Esophagus muscularis mucosa (tissue), 4 donors: Measurements from ENCODE around the gene LIME1. TPM values are rescaled to one million over a fixed set of nuclear protein-coding genes. Genes with fewer than 3 reads are reported as not detected.

ENCODE experiments used
- DNase-seq: peaks from one replicate; pipeline ENCODE4 v3.0.0-alpha.2; 2017; ENCODE audit errors: extremely low spot score
- H3K27ac ChIP-seq, 4 donors: fragments of 200-600 bp; sonication (generic); replicated peaks in 1 of 4; 1 replicate in 3 of 4; 2 replicates in 1 of 4; pipeline ENCODE4 v1.5.1; 2016 to 2019; ENCODE audit warnings: mild to moderate bottlenecking in 1 of 4
- H3K27me3 ChIP-seq, 4 donors: fragments of 200-600 bp; sonication (generic); one replicate each; pipeline versions ENCODE4 v1.5.1 to v1.6.0; 2016 to 2019
- H3K36me3 ChIP-seq, 4 donors: fragments of 200-600 bp; sonication (generic); one replicate each; pipeline ENCODE4 v1.5.1; 2016 to 2019
- H3K4me1 ChIP-seq, 4 donors: fragments of 200-600 bp; sonication (generic); one replicate each; pipeline ENCODE4 v1.5.1; 2016 to 2019
- H3K4me3 ChIP-seq, 4 donors: fragments of 200-600 bp; sonication (generic); 1 replicate in 2 of 4; 2 replicates in 2 of 4; pipeline ENCODE4 v1.5.1; 2016 to 2019; ENCODE audit warnings: mild to moderate bottlenecking in 4 of 4, moderate library complexity in 1 of 4
- H3K9me3 ChIP-seq, 4 donors: fragments of 200-600 bp; sonication (generic); 1 replicate in 3 of 4; 2 replicates in 1 of 4; pipeline ENCODE4 v1.5.1; 2016 to 2019
- EP300 ChIP-seq: sonication (generic); formaldehyde crosslinking; IDR thresholded peaks from one replicate; pipeline ENCODE4 v1.6.1; 2017; ENCODE audit warnings: antibody characterized with exemption
- POLR2A ChIP-seq: fragments of 450-650 bp; IDR thresholded peaks from one replicate; pipeline ENCODE4 v1.6.1; 2017; ENCODE audit warnings: antibody characterized with exemption, moderate library complexity, mild to moderate bottlenecking, low read depth
- POLR2AphosphoS5 ChIP-seq, 2 donors: sonication (generic); formaldehyde crosslinking; IDR thresholded peaks; one replicate each; pipeline ENCODE4 v1.6.1; 2017; ENCODE audit warnings: antibody characterized with exemption in 2 of 2
- WGBS: methylation state at CpG from one replicate; pipeline ENCODE4 v1.1.5; 2018; 5-methylcytosine and 5-hydroxymethylcytosine counted together
- intact Hi-C: fragments of 100-400 bp; cut with DNase I; formaldehyde crosslinking; loops from one replicate; pipeline ENCODE4 v1.15.1; 2023
- total RNA-seq, 4 donors: library from RNA; depleted of rRNA; stranded (reverse); fragments of >200 nt; gene quantifications; one replicate each; pipeline versions ENCODE4 v1.1.0 to v1.2.1, GENCODE V29; 2016
- TF ChIP-seq, protein P1 (sequence below), 3 experiments: fragments of 200-600 bp in 2 of 3; fragments of 450-650 bp in 1 of 3; sonication (generic) in 2 of 3; IDR thresholded peaks; one replicate each; pipeline ENCODE4 v1.5.1; 2017 to 2019; ENCODE audit warnings: antibody characterized with exemption in 3 of 3, mild to moderate bottlenecking in 2 of 3, moderate library complexity in 1 of 3

LIME1 gene
- total RNA-seq, 4 donors from 2014 or later: 9.4 to 15.4 (median 10.9) TPM

DNA sequence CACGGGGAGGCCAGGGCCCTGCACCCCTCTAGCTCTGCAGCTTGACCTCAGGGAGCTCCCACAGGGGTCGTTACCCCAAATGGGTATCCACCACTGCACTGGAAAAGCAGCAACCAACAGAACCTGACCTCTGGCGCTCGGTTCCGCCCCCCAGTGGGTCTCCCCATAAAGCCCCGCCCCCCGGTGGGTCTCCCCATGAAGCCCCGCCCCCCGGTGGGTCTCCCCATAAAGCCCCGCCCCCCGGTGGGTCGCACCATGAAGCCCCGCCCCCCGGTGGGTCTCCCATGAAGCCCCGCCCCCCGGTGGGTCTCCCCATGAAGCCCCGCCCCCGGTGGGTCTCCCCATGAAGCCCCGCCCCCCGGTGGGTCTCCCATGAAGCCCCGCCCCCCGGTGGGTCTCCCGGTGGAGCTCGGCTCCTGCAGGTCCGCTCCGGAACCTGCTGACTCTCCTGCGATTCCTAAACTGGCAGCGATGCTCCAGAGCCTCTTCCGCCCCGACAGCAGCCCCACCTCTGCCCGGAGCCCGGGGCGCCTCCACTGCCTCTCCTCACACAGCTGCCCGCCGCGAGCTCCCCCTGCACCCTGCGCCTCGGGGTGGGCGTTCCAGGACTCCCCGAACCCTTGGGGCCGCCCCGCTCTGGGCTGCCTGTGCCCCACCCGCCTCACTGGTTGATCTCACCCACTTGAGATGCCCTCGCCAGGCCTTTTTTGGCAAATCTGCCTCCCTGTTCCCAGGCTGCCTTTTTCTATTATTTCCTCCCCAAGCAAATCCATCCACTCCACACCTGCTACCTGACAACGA is 15.2 kb downstream of the LIME1 start:
- WGBS: 92% methylated on average over 14 of the region's 45 CpGs
- intact Hi-C loops: no loop called here
- DNase-seq: no peak
- TF ChIP-seq, protein P1, sequence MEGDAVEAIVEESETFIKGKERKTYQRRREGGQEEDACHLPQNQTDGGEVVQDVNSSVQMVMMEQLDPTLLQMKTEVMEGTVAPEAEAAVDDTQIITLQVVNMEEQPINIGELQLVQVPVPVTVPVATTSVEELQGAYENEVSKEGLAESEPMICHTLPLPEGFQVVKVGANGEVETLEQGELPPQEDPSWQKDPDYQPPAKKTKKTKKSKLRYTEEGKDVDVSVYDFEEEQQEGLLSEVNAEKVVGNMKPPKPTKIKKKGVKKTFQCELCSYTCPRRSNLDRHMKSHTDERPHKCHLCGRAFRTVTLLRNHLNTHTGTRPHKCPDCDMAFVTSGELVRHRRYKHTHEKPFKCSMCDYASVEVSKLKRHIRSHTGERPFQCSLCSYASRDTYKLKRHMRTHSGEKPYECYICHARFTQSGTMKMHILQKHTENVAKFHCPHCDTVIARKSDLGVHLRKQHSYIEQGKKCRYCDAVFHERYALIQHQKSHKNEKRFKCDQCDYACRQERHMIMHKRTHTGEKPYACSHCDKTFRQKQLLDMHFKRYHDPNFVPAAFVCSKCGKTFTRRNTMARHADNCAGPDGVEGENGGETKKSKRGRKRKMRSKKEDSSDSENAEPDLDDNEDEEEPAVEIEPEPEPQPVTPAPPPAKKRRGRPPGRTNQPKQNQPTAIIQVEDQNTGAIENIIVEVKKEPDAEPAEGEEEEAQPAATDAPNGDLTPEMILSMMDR (IDR thresholded peaks at IDR 0.05): no peak
- TF ChIP-seq EP300 (no peak), POLR2A (no peak), POLR2AphosphoS5 (IDR thresholded peaks at IDR 0.05) (no peak)
- Histone ChIP-seq H3K27ac (no peak overlapping the region), H3K27me3 (no peaks in the 10 kb centered on the region), H3K9me3 (no peaks in the 10 kb centered on the region), H3K4me3 (no peak overlapping the region), H3K36me3 (peaks cover 0 to 64% (median 20%) of the 10 kb centered on the region in 4 donors), H3K4me1 (peaks cover 0 to 3% (median 0%) of the 10 kb centered on the region in 4 donors)

DNA sequence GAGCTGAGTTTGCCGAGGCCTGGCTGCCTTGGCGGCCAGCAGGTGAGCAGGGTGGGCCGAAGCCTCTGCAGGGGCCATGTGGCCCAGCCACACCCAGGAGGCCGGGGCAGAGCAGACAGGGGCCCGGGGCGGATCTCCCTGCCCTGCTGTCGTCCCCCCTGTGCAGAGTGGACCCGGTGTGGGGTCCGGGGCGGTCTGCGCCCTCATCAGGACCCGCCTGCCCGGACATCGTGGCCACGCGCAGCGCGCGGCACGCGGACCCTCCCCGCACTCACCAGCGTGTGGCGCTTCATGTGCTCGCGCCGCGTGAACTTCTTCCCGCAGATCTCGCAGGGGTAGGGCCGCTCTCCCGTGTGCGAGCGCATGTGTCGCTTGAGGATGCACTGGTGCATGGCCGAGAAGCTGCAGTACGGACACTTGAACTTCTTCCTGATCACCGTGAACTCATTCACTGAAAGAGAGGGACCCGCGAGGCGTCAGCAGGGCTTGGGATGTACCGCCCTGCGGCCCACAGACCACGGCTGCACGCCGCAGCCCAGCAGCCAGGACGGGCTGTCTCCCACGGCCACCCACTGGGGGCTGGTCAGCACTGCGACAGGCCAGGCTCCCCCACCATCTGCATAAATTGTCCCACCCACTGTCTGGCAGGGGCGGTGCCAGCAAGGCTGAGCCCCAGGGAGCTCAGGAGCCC is 16.1 kb downstream of the LIME1 start:
- Histone ChIP-seq H3K9me3 (no peaks in the 10 kb centered on the region), H3K27ac (no peak overlapping the region), H3K4me1 (peaks cover 0 to 3% (median 0%) of the 10 kb centered on the region in 4 donors), H3K4me3 (no peak overlapping the region), H3K36me3 (peaks cover 0 to 63% (median 16%) of the 10 kb centered on the region in 4 donors), H3K27me3 (no peaks in the 10 kb centered on the region)
- TF ChIP-seq, protein P1 (IDR thresholded peaks at IDR 0.05): no peak
- no peak for TF ChIP-seq POLR2AphosphoS5 (IDR thresholded peaks at IDR 0.05)
- TF ChIP-seq EP300: no peak
- TF ChIP-seq POLR2A: no peak
- intact Hi-C loops: no loop called here
- DNase-seq: no peak
- 91% methylated on average over 44 of the region's 50 CpGs for WGBS

DNA sequence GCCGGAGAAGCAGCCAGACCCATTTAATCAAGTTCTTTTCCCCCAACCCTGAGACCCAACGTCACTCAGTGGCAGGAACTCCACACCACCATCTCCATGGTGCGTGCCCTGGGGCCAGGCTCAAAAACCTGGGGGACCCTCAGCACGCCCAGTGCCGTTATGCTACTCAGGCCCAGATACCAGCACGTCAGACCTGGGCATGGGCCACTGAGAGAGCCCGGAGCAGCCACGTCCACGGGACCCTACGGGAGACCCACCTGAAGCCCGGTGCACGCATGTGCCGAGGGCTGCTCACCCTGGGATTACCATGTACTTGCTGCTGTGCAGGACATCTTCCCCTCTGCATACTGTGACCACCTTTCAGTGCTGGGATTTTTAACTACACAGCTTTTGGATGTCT is 16.9 kb downstream of the LIME1 start:
- WGBS: 86% methylated on average over 7 of the region's 13 CpGs
- no peaks in the 10 kb centered on the region for H3K4me1 ChIP-seq
- no peaks in the 10 kb centered on the region for H3K27me3 ChIP-seq
- H3K9me3 ChIP-seq: no peaks in the 10 kb centered on the region
- intact Hi-C loops: no loop called here
- TF ChIP-seq, protein P1 (IDR thresholded peaks at IDR 0.05): no peak
- TF ChIP-seq EP300 (no peak), POLR2A (no peak), POLR2AphosphoS5 (IDR thresholded peaks at IDR 0.05) (no peak)
- no peak overlapping the region for H3K27ac ChIP-seq
- H3K36me3 ChIP-seq: peaks cover 0 to 56% (median 11%) of the 10 kb centered on the region in 4 donors
- no peak for DNase-seq
- no peak overlapping the region for H3K4me3 ChIP-seq

DNA sequence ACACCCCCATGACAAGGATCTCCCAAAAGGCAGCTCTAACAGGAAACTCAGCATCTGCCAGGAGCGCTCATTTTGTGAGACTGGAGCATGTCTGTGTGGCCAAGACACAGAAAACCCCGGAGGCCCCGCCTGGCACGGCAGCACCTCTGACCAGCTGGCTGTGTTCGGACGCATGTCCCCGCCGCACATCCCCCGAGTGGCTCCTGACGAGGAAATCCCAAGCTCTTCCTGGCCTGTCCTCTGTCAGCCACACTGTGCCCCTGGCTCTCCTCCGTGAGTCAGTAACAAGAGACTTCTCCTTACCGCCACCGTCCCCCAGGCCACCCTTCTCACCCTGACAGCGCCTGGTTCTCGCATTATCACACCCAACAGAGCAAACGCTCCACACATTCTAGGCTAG is 17.5 kb downstream of the LIME1 start:
- WGBS: 85% methylated on average over 16 of the region's 16 CpGs
- H3K4me3 ChIP-seq: no peak overlapping the region
- DNase-seq: no peak
- H3K9me3 ChIP-seq: no peaks in the 10 kb centered on the region
- intact Hi-C loops: no loop called here
- no peak overlapping the region for H3K27ac ChIP-seq
- no peaks in the 10 kb centered on the region for H3K4me1 ChIP-seq
- H3K27me3 ChIP-seq: no peaks in the 10 kb centered on the region
- peaks cover 0 to 50% (median 11%) of the 10 kb centered on the region in 4 donors for H3K36me3 ChIP-seq
- TF ChIP-seq POLR2A (no peak), POLR2AphosphoS5 (IDR thresholded peaks at IDR 0.05) (no peak), EP300 (no peak)
- TF ChIP-seq, protein P1 (IDR thresholded peaks at IDR 0.05): no peak
